HG03103 (cell line): Measurements from ENCODE around the gene GTF2A1L.
"Not testable (repeated sequence)": the region's sequence is repeated elsewhere in the genome, so short reads cannot be mapped to it uniquely, and the experiment has no call there.

Experiments
- ATAC-seq: cut with Tn5 transposase; IDR thresholded peaks from one replicate; pipeline ENCODE4 v1.9.1; 2021; ENCODE audit warnings: low read depth; ENCODE audit not compliant: unreplicated experiment

The GTF2A1L gene

DNA sequence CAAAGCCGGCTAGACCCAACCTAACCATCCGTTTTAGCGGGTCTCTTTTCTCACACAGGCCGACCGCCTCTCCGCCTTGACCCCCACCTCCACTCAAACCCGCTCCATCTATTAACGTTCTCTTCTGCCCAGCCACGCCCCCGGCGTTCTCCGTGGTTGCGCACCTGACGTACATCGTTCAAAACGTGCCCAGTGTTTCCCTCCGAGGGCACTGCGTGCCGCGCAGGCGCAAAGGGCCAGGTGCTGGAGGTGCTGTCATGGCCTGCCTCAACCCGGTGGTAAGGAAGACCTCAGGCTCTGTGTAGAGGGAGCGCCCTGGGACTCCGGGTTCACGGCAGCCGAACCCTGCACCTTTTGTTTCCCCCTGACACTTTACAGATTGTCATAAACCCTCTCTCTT, at the start of gene GTF2A1L:
GTF2A1L (plus strand) TSS at position 239 of the 400 bp plus-strand sequence; CDS start at position 258, 19 bp downstream.
- no peak for ATAC-seq

DNA sequence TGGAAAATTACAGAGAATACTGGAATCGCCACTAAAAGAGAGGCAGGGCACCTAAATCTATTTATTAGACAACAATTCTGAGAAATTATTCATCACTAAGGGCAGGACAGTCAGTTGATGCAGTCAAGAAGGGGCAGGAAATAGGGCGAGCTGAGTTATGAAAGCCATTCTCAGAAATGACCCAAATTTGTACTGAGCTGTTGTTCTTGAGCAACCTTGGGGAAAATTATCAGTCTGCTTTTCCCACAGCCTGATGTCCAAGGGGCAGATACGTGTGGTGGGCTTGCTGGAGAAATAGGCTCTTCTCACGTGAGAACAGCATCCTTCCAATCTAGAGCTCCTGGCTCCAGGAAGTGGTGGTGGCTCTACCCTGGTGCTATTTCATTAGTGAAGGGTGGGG, 49.1 kb upstream of the GTF2A1L start:
- ATAC-seq: no peak

DNA sequence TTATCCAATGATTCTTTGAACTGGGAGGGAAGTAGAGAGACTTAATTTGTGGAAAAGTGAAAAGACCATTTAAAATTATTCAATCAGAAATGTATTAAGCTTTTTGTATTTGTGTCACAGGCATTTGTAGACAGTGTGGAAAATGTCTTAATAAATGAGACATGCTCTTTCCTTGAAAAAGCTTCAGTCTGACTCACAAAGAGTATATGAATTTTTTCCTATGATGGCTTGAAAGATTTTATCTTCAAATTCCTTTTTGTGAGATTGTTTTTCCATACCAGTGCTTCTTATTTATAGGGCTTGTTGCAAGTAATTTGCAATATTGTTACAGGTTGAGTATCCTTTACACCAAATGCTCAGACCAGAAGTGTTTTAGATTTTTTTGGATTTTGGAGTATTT, 48.2 kb upstream of the GTF2A1L start:
- ATAC-seq: no peak

DNA sequence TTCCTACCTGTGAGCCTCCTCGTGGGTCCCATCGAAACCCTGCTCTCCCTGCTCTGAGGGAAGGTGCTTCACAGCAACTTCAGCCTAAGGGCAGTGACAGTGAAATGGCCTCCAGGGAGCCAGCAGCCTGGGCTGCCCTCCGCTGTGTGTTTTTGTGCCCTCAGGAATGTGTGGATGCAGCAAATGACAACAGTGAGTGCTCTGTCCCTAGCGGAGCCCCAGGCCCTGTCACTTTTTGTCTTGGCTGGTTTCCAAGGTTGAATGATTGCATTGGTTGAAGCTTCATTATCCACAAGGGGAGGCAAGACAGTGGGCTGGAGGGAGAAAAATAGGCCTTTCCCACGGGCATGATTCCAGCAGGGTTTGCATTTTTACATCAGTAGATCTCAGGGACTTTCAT, 44.8 kb upstream of the GTF2A1L start:
- ATAC-seq: no peak

DNA sequence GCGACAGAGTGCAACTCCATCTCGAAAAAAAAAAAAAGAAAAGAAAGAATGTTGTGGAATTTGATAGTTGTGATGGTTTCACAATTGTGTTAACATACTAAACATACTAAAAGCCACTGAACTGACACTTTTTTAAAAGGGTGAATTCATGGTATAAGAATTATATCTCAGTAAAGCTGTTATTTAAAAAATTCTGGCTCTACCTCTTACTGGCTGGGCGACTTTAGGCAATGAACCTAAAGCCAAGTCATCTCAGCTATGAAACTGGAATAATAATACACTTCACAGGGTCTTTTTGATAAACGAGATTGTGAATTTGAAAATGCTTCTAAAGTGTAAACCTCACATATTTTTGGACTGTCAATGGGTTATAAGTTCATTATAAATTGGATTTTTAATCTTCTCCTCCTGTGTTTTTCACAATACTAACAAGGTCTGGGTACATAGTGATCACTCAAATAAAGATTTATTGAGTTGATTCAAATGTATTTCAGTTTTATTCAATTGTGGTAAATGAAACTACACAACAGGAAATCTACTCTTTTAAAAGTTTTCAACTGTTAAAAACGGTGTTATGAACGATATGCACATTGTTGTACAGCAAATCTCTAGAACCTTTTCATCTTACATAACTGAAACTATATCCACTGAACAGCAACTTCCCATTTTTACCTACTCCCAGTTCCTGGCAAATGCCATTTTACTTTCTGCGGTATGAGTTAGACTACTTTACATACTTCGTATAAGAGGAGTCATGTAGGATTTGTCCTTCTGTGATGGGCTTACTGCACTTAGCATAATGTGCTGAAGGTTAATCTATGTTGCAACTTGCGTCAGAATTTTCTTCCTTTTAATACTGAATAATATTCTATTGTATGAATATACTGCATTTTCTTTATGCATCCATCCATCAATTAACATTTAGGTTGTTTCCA, 43.0 kb upstream of the GTF2A1L start:
- ATAC-seq: no peak

- no peak for ATAC-seq
Observed at GRCh38 chr2:48578313-48578712, 39.3 kb upstream of the GTF2A1L start.

GRCh38 chr2:48583961-48584360, 33.7 kb upstream of the GTF2A1L start:
- ATAC-seq: no peak

GRCh38 chr2:48584551-48584950, 33.1 kb upstream of the GTF2A1L start:
- no peak for ATAC-seq

DNA sequence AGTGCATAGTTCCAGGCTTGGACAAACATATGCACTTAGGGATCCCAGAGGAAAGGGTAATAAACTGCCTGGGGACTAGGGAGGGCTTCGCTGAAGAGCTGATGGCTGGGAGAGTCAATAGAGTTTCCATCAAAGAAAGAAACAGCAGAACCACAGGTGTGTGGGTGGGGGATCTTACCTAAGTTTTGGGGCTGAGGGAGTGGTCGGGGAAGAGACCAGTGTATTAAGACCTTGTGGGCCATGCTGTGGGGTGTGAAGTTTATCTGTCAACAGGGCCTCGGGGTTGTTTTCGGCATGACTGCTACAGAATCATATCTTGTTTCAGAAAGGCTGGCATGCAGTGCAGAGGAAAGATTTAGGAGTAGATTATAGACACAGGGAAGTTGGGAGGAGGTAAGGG, 31.2 kb upstream of the GTF2A1L start:
- ATAC-seq: no peak

- ATAC-seq: no peak
Observed at GRCh38 chr2:48587560-48587959, 30.1 kb upstream of the GTF2A1L start.

GRCh38 chr2:48587961-48588360, 29.7 kb upstream of the GTF2A1L start:
- ATAC-seq: no peak

- no peak for ATAC-seq
Observed at GRCh38 chr2:48588745-48589144, 28.9 kb upstream of the GTF2A1L start.

GRCh38 chr2:48589170-48589767, 28.4 kb upstream of the GTF2A1L start:
- no peak for ATAC-seq

DNA sequence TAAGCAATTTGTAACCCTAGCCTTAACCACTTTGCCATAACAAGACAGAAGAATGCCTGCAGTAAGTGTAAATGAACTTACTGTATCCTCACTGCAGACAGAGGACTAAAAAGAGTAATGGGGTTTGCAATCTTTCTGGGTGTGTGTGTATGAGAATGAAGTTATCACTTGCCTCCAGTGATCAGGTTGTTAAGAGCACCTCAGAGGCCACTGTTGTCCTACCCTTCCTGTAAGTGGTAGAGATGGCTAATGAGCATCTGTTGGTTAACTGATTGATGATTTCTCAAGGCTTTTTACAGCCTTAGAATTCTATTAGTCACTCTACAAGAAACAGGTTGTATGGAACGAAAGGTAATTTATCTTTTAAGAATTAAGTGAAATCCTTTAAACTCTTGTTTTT, 27.6 kb upstream of the GTF2A1L start:
- ATAC-seq: no peak

GRCh38 chr2:48592067-48592466, 25.6 kb upstream of the GTF2A1L start:
- ATAC-seq: no peak

DNA sequence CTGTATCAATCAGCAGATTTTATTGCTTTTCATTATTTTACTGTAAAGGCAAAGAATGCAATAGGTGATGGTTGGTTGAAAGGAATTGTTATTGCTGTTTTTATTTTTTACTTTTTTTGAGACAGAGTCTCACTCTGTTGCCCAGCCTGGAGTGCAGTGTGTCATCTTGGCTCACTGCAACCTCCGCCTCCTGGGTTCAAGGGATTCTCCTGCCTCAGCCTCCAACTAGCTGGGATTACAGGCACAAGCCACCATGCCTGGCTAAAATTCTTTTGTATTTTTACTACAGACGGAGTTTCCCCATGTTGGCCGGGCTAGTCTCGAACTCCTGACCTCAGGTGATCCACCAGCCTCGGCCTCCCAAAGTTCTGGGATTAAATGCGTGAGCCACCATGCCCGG, 20.9 kb upstream of the GTF2A1L start:
- not testable (repeated sequence) for ATAC-seq

DNA sequence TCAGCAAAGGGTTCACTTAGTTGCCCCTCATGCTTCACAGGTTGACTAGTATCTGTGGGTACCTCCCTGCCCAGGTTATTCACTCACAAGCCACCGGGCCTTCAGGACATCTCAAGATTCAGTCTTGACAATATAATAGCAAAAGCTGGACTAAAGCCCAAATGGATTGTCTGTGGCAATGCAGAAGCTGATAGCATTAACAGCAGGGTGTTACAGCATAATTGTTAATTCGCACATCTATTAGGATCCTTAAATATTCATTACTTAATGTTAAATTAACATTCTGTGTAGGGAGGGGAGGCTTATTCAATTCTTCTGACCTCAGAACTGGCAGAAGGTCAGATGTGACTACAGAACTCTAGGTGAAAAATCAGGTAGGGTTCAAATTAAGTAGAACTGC, 20.2 kb upstream of the GTF2A1L start:
- no peak for ATAC-seq

DNA sequence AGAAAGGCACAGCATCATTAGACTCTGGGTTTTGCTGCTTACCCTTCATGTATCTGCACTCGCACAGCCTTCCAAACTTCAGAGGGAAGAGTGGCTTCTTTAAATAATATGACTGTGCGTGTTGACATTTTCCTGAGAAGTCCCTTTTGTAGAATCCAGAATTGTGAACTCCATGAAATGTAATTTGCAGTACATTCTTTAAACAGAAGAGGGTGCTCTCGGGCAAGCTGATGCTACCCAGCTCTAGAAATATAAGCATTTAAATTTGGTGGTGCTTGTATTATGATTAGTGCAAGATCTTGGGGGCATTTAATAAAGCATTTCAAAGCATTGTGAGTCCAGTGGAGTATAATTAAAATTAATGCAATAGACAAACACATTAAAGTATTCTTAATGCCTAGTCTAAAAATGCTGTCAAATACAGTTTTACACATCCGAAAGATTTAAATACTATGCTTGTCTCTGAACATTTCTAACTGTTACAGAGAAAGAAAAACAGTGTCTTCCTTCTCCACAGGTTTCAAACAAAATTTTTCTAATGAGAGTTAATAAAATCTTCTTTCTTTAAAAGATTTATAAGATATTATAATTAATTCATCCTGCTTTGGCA, 17.3 kb upstream of the GTF2A1L start:
- ATAC-seq: no peak

DNA sequence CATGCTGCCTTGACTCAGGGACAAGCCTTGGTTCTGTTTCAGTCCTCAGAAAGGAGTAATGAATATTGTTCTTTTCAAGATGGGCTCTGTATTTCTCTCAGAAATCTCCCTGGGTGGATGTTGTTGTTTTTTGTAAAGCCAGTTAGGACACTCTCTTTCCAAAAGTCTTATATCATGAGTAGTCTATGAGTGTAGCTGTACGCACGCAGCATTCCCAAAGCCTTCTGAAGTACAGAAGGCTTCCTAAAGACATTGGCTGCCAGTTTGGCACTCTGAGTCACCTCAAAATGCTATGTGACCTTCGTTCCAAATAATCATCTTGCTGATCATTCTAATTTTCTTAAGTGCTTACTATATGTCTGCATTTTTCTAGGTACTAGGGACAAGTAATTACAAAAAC, 16.7 kb upstream of the GTF2A1L start:
- no peak for ATAC-seq

- no peak for ATAC-seq
Observed at GRCh38 chr2:48601349-48601748, 16.3 kb upstream of the GTF2A1L start.

DNA sequence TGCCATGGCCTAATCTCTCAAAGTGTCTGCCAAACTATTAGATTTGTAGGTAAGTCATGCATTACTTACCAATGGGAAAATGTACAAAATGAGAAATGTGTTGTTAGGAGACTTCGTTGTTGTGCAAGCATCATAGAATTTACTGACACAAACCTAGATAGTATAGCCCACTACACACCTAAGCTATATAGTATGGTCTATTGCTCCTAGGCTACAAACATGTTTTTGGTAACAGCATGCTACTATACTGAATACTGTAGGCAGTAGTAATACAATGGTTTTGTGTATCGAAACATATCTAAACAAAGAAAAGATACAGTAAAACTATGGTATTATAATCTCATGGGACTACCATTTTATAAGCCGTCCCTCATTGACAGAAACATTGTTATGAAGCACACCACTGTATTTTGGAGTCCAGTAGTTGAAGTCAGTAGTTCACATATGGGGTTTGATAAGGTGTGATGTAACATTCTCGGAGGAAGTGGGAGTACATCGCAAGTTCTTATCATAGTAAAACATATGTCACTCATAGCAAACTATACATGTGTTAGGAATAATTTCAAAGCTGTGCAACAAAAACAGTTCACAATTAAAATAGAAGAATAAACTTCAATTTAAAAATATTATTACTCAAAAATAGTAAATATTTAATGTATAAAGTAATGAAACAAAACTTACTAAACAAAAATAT, 12.0 kb upstream of the GTF2A1L start:
- ATAC-seq: no peak
